ENCODE measurements around the gene KTN1. TPM values are rescaled to one million over a fixed set of nuclear protein-coding genes. Genes with fewer than 3 reads are reported as not detected.

The KTN1 gene
- total RNA-seq, 1 donor: 210 TPM

DNA sequence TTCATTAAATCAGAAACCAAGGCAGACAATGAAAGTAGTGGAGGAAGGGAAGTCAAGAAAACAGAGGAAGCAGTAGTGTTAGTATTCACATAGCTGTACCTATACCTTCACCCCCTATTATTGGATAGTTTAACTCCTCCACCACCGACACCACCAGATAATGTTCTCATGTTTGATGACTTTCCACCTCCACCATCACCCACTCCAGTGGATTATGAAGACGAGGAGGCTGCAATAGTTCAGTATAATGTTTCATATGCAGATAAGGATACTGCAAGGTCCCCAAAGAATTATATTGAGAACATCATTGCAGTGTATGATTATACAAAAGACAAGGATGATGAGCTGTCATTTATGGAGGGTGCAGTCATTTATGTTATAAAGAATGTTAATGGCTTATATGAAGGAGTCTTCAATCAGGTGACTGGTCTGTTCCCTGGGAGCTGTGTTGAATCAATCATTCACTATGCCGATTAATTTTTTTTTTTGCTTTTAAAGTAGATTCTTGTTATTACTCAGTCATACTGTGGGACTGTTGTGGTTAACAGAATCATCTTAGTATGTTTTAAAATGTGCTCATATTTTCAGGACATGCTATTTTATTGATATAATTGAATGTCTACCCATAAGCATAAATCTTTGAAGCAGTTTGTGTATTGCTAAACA, 32.2 kb upstream of the KTN1 start:
- H3K4me3 ChIP-seq (ENCODE audit: low read depth, low read length): no peak overlapping the region
- TF ChIP-seq, protein P1, sequence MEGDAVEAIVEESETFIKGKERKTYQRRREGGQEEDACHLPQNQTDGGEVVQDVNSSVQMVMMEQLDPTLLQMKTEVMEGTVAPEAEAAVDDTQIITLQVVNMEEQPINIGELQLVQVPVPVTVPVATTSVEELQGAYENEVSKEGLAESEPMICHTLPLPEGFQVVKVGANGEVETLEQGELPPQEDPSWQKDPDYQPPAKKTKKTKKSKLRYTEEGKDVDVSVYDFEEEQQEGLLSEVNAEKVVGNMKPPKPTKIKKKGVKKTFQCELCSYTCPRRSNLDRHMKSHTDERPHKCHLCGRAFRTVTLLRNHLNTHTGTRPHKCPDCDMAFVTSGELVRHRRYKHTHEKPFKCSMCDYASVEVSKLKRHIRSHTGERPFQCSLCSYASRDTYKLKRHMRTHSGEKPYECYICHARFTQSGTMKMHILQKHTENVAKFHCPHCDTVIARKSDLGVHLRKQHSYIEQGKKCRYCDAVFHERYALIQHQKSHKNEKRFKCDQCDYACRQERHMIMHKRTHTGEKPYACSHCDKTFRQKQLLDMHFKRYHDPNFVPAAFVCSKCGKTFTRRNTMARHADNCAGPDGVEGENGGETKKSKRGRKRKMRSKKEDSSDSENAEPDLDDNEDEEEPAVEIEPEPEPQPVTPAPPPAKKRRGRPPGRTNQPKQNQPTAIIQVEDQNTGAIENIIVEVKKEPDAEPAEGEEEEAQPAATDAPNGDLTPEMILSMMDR (IDR thresholded peaks at IDR 0.05; ENCODE audit: insufficient read depth, low read length): no peak
- no peak for DNase-seq (ENCODE audit: low read depth)

DNA sequence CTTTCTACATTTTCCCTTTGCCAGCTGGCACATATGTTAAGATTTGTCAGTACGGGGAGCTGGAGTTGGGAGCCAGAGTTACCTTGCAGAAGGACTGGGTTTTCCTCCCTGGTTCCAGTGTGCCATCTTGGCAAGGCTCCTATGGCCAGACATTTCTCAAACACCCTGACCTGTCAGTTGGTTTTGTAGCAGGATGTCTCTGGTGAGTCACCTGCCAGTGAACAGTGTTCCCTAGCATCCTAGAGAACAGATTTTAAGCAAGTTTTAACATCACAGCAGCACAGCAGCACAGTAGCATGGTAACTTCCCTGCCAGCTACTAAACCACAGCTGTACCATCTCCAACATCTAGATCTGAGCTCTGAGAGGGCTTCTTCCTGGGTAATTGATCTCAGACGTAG, 26.2 kb upstream of the KTN1 start:
- TF ChIP-seq, protein P1 (IDR thresholded peaks at IDR 0.05; ENCODE audit: insufficient read depth, low read length): no peak
- H3K4me3 ChIP-seq (ENCODE audit: low read depth, low read length): no peak overlapping the region
- DNase-seq (ENCODE audit: low read depth): no peak

DNA sequence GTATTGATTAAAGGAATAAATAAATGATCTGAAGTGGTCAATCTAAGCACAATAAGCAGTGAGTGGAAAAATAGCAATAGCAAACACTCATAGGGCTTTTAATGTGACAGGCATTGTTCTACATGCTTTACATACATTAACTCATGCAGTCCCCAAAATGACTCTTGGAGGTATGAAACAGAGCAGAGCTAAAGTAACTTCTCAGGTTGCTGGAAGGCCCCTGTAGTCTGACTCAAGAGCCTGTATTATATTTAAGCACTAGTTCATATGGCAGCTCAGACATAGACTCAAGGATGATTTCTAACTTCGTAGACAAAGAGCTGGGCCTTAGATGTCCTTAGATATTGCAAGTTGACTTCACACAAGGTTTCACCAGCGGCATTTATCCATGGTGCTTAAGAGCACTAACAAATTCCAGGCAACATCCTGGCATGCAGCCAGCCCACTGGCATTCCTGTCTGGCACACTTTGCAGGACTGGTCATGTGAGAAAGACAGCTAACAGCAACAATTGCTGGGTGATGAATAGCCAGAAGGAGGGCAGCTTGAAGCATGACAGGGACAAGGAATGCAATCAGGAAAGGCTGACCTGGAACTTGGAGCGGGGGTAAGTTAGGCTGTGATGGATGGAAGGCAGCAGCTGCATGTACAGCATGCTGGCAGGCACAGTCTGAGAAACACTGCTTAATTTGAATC, 22.9 kb upstream of the KTN1 start:
- TF ChIP-seq, protein P1 (IDR thresholded peaks at IDR 0.05; ENCODE audit: insufficient read depth, low read length): no peak
- peak; percentile 90 for DNase-seq (ENCODE audit: low read depth)
- no peak overlapping the region for H3K4me3 ChIP-seq (ENCODE audit: low read depth, low read length)

DNA sequence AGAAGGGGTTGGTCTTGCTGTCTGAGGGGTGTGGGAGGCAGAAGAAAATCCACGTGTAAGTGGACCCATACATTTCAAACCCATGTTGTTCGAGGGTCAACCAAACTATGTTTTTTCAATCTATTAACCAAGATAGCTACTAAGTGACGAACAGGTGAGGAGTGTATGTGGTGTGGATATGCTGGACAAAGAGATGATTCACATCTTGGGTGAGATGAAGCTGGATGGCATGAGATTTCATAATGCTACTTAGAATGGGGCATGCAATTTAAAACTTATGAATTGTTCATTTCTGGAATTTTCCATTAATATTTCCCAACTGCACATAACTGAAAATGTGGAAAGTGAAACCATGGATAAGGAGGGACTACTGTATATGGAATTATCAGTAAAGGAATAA, 17.9 kb upstream of the KTN1 start:
- no peak overlapping the region for H3K4me3 ChIP-seq (ENCODE audit: low read depth, low read length)
- TF ChIP-seq, protein P1 (IDR thresholded peaks at IDR 0.05; ENCODE audit: insufficient read depth, low read length): no peak
- no peak for DNase-seq (ENCODE audit: low read depth)

DNA sequence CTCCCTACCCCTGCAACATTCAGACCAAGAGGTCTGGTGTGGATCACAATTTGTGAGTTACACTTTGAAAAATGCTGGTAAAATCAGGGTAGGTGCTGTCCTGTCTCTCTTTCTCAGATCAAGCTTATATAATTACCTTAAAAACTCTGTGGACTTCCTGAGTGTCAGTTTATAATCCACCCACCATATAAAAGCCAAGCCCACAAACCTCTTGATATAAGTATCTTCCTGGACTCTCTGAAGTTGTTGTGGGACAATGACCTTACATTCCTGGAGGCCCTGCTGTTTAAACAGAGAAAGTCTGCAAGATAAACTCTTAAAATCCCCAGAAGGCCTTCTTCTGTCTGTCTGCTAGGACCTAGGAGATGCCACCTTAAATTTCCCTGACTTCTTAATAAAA, 11.4 kb upstream of the KTN1 start:
- TF ChIP-seq, protein P1 (IDR thresholded peaks at IDR 0.05; ENCODE audit: insufficient read depth, low read length): no peak
- no peak overlapping the region for H3K4me3 ChIP-seq (ENCODE audit: low read depth, low read length)
- no peak for DNase-seq (ENCODE audit: low read depth)

DNA sequence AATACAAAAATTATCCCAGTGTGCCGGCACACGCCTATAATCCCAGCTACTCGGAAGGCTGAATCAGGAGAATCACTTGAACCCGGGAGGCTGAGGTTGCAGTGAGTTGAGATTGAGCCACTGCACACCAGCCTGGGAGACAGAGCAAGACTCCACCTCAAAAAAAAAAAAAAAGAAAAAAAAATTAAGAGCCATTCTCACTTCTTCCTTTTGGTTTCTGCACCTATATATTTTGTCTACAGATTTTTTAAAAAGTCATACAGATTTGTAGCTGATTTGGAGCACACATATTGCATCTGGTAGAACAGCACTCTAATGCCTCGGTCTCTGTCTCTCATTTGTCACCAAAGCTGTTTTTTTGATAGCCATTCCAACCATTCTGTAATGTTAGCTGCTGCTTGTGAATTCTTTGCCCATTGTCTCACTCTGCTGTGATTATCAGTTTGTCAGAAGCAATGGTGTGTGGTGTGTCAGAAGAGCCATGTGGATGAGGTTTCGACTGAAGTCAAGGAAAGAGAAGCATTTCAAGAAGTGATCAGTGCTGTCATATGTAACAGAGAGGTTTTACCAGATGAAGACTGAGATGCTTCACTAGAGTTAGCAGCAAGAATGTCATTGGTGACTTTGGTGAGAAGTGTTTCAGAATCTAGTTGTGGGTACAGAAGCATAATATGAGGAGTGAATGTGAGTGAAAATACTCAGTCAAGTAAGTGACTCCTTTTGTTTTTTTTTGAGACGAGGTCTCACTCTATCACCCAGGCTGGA, 8.7 kb upstream of the KTN1 start:
- no peak overlapping the region for H3K4me3 ChIP-seq (ENCODE audit: low read depth, low read length)
- DNase-seq (ENCODE audit: low read depth): no peak

More for the DNA sequence above, 8.7 kb upstream of the KTN1 start:
- TF ChIP-seq, protein P1 (IDR thresholded peaks at IDR 0.05; ENCODE audit: insufficient read depth, low read length): no peak

Measured in fibroblast of the aortic adventitia (primary cell).